HG02870 (cell line): ENCODE data around the gene INCA1.
A peak's percentile ranks its signal among the peaks of the same experiment; 100 is the strongest.

ENCODE experiments used
- ATAC-seq: cut with Tn5 transposase; IDR thresholded peaks from one replicate; pipeline ENCODE4 v1.9.1; 2021; ENCODE audit warnings: mild to moderate bottlenecking, moderate library complexity; ENCODE audit not compliant: unreplicated experiment

Gene INCA1

GRCh38 chr17:5011928-5012327 is 14.6 kb upstream of the INCA1 start:
- peak; percentile 50 for ATAC-seq

GRCh38 chr17:5003214-5003867 is 6.0 kb upstream of the INCA1 start:
- ATAC-seq, result no peak

- ATAC-seq, result no peak
Observed at GRCh38 chr17:5002121-5002788, 4.9 kb upstream of the INCA1 start.

GRCh38 chr17:5000237-5000639 is 2.9 kb upstream of the INCA1 start:
- no peak for ATAC-seq

- no peak for ATAC-seq
Observed at GRCh38 chr17:4999430-5000093, 2.2 kb upstream of the INCA1 start.

GRCh38 chr17:4998732-4999429 is 1.6 kb upstream of the INCA1 start:
- no peak for ATAC-seq

GRCh38 chr17:4998027-4998731 is 857 bp upstream of the INCA1 start:
- no peak for ATAC-seq

- ATAC-seq, result no peak
Observed at GRCh38 chr17:4994081-4994595, 3.2 kb downstream of the INCA1 start.

GRCh38 chr17:4987767-4988567 is 9.4 kb downstream of the INCA1 start:
- ATAC-seq, result no peak

GRCh38 chr17:4986951-4987766 is 10.2 kb downstream of the INCA1 start, which contains the start of gene CAMTA2:
CAMTA2 (minus strand) TSS chr17:4987675; CDS start chr17:4986222, 1,453 bp downstream.
- peak; percentile 65 for ATAC-seq

GRCh38 chr17:4986403-4986802 is 10.9 kb downstream of the INCA1 start:
- ATAC-seq, result no peak

GRCh38 chr17:4982305-4982704 is 15.0 kb downstream of the INCA1 start:
- ATAC-seq, result no peak

GRCh38 chr17:4980644-4981216 is 16.6 kb downstream of the INCA1 start:
- no peak for ATAC-seq

GRCh38 chr17:4978726-4979125 is 18.6 kb downstream of the INCA1 start:
- ATAC-seq, result no peak

GRCh38 chr17:4974115-4974670 is 23.1 kb downstream of the INCA1 start:
- no peak for ATAC-seq

GRCh38 chr17:4973256-4974114 is 23.8 kb downstream of the INCA1 start:
- no peak for ATAC-seq

GRCh38 chr17:4972752-4973151 is 24.6 kb downstream of the INCA1 start:
- ATAC-seq, result no peak
